Esophagus (tissue), 2 donors: ENCODE measurements around the gene TRMT11. TPM values are rescaled to one million over a fixed set of nuclear protein-coding genes. Genes with fewer than 3 reads are reported as not detected.
A peak's percentile ranks its signal among the peaks of the same experiment; 100 is the strongest.

Experiments
- H3K27ac ChIP-seq, 2 donors: one replicate each; pipeline ENCODE4 v1.5.1; 2013; ENCODE audit warnings: low read depth in 2 of 2, mild to moderate bottlenecking in 2 of 2, inconsistent platforms in 1 of 2, low read length in 1 of 2, moderate library complexity in 1 of 2
- H3K27me3 ChIP-seq, 2 donors: one replicate each; pipeline ENCODE4 v1.6.1; 2013; ENCODE audit warnings: low read length in 2 of 2, control low read depth in 1 of 2, mild to moderate bottlenecking in 1 of 2; ENCODE audit not compliant: insufficient read depth in 2 of 2, control insufficient read depth in 1 of 2
- H3K36me3 ChIP-seq, 2 donors: one replicate each; pipeline ENCODE4 v1.6.1; 2013; ENCODE audit warnings: low read length in 1 of 2; ENCODE audit not compliant: control insufficient read depth in 2 of 2, insufficient read depth in 2 of 2
- H3K4me1 ChIP-seq, 2 donors: one replicate each; pipeline ENCODE4 v1.6.1; 2013; ENCODE audit warnings: low read length in 1 of 2; ENCODE audit not compliant: control insufficient read depth in 2 of 2, insufficient read depth in 2 of 2
- H3K4me3 ChIP-seq, 2 donors: one replicate each; pipeline ENCODE4 v1.5.1; 2013; ENCODE audit warnings: low read length in 2 of 2, mild to moderate bottlenecking in 2 of 2, low read depth in 1 of 2, moderate library complexity in 1 of 2
- H3K9me3 ChIP-seq, 2 donors: one replicate each; pipeline ENCODE4 v1.6.1; 2013; ENCODE audit warnings: mild to moderate bottlenecking in 2 of 2, low read depth in 1 of 2, low read length in 1 of 2, moderate library complexity in 1 of 2; ENCODE audit not compliant: control insufficient read depth in 2 of 2, insufficient read depth in 1 of 2
- WGBS, 2 donors: extraction: QIAGEN DNeasy Blood & Tissue Kit; methylation state at CpG; one replicate each; pipeline ENCODE4 v1.1.7; 2013; 5-methylcytosine and 5-hydroxymethylcytosine counted together
- polyA plus RNA-seq, 2 donors: library from polyadenylated mRNA; stranded (reverse); fragments of 200-250 nt; gene quantifications; one replicate each; pipeline ENCODE4 v1.2.3, GENCODE V29; 2013
- donor health status: healthy with polysubstance abuse.
- donor health status: Bipolar disorder and iron deficiency.

Gene TRMT11
- polyA plus RNA-seq, 2 donors, result 6.7 to 10.3 TPM

GRCh38 chr6:126033696-126034095 lies 47.4 kb downstream of the TRMT11 start:
- Histone ChIP-seq H3K4me1 (no peaks in the 10 kb centered on the region), H3K36me3 (no peaks in the 10 kb centered on the region), H3K27me3 (no peaks in the 10 kb centered on the region), H3K27ac (no peak overlapping the region), H3K4me3 (no peak overlapping the region), H3K9me3 (no peaks in the 10 kb centered on the region)
- WGBS, 2 donors, result 12% methylated on average over 3 of the region's 3 CpGs

GRCh38 chr6:126034656-126035055 lies 48.3 kb downstream of the TRMT11 start:
- Histone ChIP-seq H3K4me1 (no peaks in the 10 kb centered on the region), H3K9me3 (no peaks in the 10 kb centered on the region), H3K27ac (no peak overlapping the region), H3K4me3 (no peak overlapping the region), H3K36me3 (peaks cover 0 to under 1% of the 10 kb centered on the region in 2 donors), H3K27me3 (no peaks in the 10 kb centered on the region)
- WGBS, 2 donors, result 92 to 93% methylated on average over 6 of the region's 6 CpGs

- Histone ChIP-seq H3K27ac (no peak overlapping the region), H3K9me3 (no peaks in the 10 kb centered on the region), H3K4me1 (no peaks in the 10 kb centered on the region), H3K4me3 (no peak overlapping the region), H3K27me3 (no peaks in the 10 kb centered on the region), H3K36me3 (peaks cover 0 to 2% of the 10 kb centered on the region in 2 donors)
- whole genome bisulfite sequencing, 2 donors, result 92 to 95% methylated on average over 2 of the region's 2 CpGs
These were observed 49.4 kb downstream of the TRMT11 start for GRCh38 chr6:126035764-126036163.

GRCh38 chr6:126038234-126038633 lies 51.9 kb downstream of the TRMT11 start:
- Histone ChIP-seq H3K9me3 (no peaks in the 10 kb centered on the region), H3K4me3 (no peak overlapping the region), H3K36me3 (peaks cover 0 to 2% of the 10 kb centered on the region in 2 donors), H3K4me1 (no peaks in the 10 kb centered on the region), H3K27me3 (no peaks in the 10 kb centered on the region), H3K27ac (no peak overlapping the region)

- no peak overlapping the region for H3K27ac ChIP-seq
These were observed 52.9 kb downstream of the TRMT11 start for GRCh38 chr6:126039284-126039683.

GRCh38 chr6:126040394-126040793 lies 54.1 kb downstream of the TRMT11 start:
- peaks cover 0 to 2% of the 10 kb centered on the region in 2 donors for H3K36me3 ChIP-seq

More at GRCh38 chr6:126039284-126039683, 52.9 kb downstream of the TRMT11 start:
- Histone ChIP-seq H3K4me3 (no peak overlapping the region), H3K36me3 (peaks cover 0 to 2% of the 10 kb centered on the region in 2 donors), H3K27me3 (no peaks in the 10 kb centered on the region), H3K4me1 (no peaks in the 10 kb centered on the region), H3K9me3 (no peaks in the 10 kb centered on the region)
- WGBS, 2 donors, result 62 to 64% methylated on average over 2 of the region's 2 CpGs

GRCh38 chr6:126040826-126041225 lies 54.5 kb downstream of the TRMT11 start:
- Histone ChIP-seq H3K27ac (peak overlapping the region; percentile 45 to 63), H3K9me3 (no peaks in the 10 kb centered on the region), H3K4me3 (no peak overlapping the region), H3K27me3 (no peaks in the 10 kb centered on the region), H3K4me1 (no peaks in the 10 kb centered on the region), H3K36me3 (peaks cover 0 to 3% of the 10 kb centered on the region in 2 donors)
- 53 to 67% methylated on average over 1 of the region's 1 CpG for WGBS, 2 donors

More at GRCh38 chr6:126040394-126040793, 54.1 kb downstream of the TRMT11 start:
- 82 to 87% methylated on average over 4 of the region's 4 CpGs for WGBS, 2 donors
- H3K4me1 ChIP-seq, result no peaks in the 10 kb centered on the region
- H3K4me3 ChIP-seq, result no peak overlapping the region
- no peaks in the 10 kb centered on the region for H3K27me3 ChIP-seq
- H3K9me3 ChIP-seq, result no peaks in the 10 kb centered on the region
- peak overlapping the region; percentile 45 to 63 for H3K27ac ChIP-seq

GRCh38 chr6:126041516-126041915 lies 55.2 kb downstream of the TRMT11 start:
- H3K9me3 ChIP-seq, result no peaks in the 10 kb centered on the region
- H3K27ac ChIP-seq, result no peak overlapping the region
- no peaks in the 10 kb centered on the region for H3K27me3 ChIP-seq
- H3K36me3 ChIP-seq, result peaks cover 0 to 5% of the 10 kb centered on the region in 2 donors
- no peaks in the 10 kb centered on the region for H3K4me1 ChIP-seq
- no peak overlapping the region for H3K4me3 ChIP-seq

- H3K27me3 ChIP-seq, result no peaks in the 10 kb centered on the region
- peaks cover under 1 to 5% of the 10 kb centered on the region in 2 donors for H3K36me3 ChIP-seq
- no peaks in the 10 kb centered on the region for H3K9me3 ChIP-seq
- no peak overlapping the region for H3K27ac ChIP-seq
- WGBS, 2 donors, result 64% methylated on average over 1 of the region's 1 CpG
- H3K4me3 ChIP-seq, result no peak overlapping the region
- H3K4me1 ChIP-seq, result no peaks in the 10 kb centered on the region
These were observed 55.7 kb downstream of the TRMT11 start for GRCh38 chr6:126042001-126042419.

- H3K4me1 ChIP-seq, result no peaks in the 10 kb centered on the region
- peaks cover 2 to 3% of the 10 kb centered on the region in 2 donors for H3K36me3 ChIP-seq
- H3K4me3 ChIP-seq, result no peak overlapping the region
- no peak overlapping the region for H3K27ac ChIP-seq
- H3K27me3 ChIP-seq, result no peaks in the 10 kb centered on the region
- WGBS, 2 donors, result 92 to 95% methylated on average over 7 of the region's 7 CpGs
- H3K9me3 ChIP-seq, result no peaks in the 10 kb centered on the region
These were observed 61.3 kb downstream of the TRMT11 start for GRCh38 chr6:126047648-126048047.
